BLaER1 treated with 17β-estradiol and CSF1 and Interleukin-3, amounts not matched to agents 10 nM and 100 nM (cell line): ENCODE measurements around the gene KLHL25.
A peak's percentile ranks its signal among the peaks of the same experiment; 100 is the strongest.
"Not testable (repeated sequence)": the region's sequence is repeated elsewhere in the genome, so short reads cannot be mapped to it uniquely, and the experiment has no call there.

Experiments
- H3K27ac ChIP-seq, 11 experiments: shearing (Covaris generic); formaldehyde crosslinking; 2 replicates each; pipeline ENCODE4 v1.8.1; 2022
- H3K27me3 ChIP-seq, 11 experiments: shearing (Covaris generic); formaldehyde crosslinking; 2 replicates each; pipeline ENCODE4 v1.8.1; 2022
- H3K36me3 ChIP-seq, 11 experiments: shearing (Covaris generic); formaldehyde crosslinking; 2 replicates each; pipeline ENCODE4 v1.8.1; 2022
- H3K4me1 ChIP-seq, 10 experiments: shearing (Covaris generic); formaldehyde crosslinking; 2 replicates each; pipeline ENCODE4 v1.8.1; 2022
- H3K4me2 ChIP-seq, 11 experiments: shearing (Covaris generic); formaldehyde crosslinking; 2 replicates each; pipeline ENCODE4 v1.8.1; 2022
- H3K4me3 ChIP-seq, 10 experiments: shearing (Covaris generic); formaldehyde crosslinking; 2 replicates each; pipeline ENCODE4 v1.8.1; 2022
- H3K9ac ChIP-seq, 11 experiments: shearing (Covaris generic); formaldehyde crosslinking; 2 replicates each; pipeline ENCODE4 v1.8.1; 2022
- H3K9me3 ChIP-seq, 11 experiments: shearing (Covaris generic); formaldehyde crosslinking; replicated peaks in 1 of 11; 2 replicates each; pipeline ENCODE4 v1.8.1; 2022
- H4K20me1 ChIP-seq, 11 experiments: shearing (Covaris generic); formaldehyde crosslinking; 2 replicates each; pipeline ENCODE4 v1.8.1; 2022
- Cebpa-rat ChIP-seq, 11 experiments: shearing (Covaris generic); IDR thresholded peaks; 2 replicates each; pipeline ENCODE4 v1.8.1; 2022

KLHL25 gene

GRCh38 chr15:85832394-85832793 is 37.7 kb upstream of the KLHL25 start:
- Histone ChIP-seq H3K27ac (peak overlapping the region in 3 of 11 experiments; percentile 4 to 49 (median 33); a peak in 4 of 22 replicates), H3K4me1 (peaks cover 0 to 13% (median 4%) of the 10 kb centered on the region in 10 experiments; a peak in 5 of 20 replicates), H3K4me3 (no peak overlapping the region), H3K27me3 (no peaks in the 10 kb centered on the region), H3K9ac (no peak overlapping the region; a peak in 1 of 22 replicates), H3K36me3 (no peaks in the 10 kb centered on the region), H3K9me3 (no peaks in the 10 kb centered on the region), H3K4me2 (peak overlapping the region in 5 of 11 experiments; percentile 4 to 43 (median 21); a peak in 5 of 22 replicates), H4K20me1 (no peaks in the 10 kb centered on the region)
- TF ChIP-seq Cebpa-rat (IDR thresholded peaks at IDR 0.05) = 0 out of 22 replicates have a peak, but pooled peaks of 1 of the 11 experiments have one; percentile 17

GRCh38 chr15:85831415-85832113 is 36.8 kb upstream of the KLHL25 start:
- H3K9me3 ChIP-seq = no peaks in the 10 kb centered on the region
- H3K27ac ChIP-seq = peak overlapping the region in 3 of 11 experiments; percentile 4 to 49 (median 33); a peak in 3 of 22 replicates
- H3K4me1 ChIP-seq = peaks cover 0 to 13% (median 4%) of the 10 kb centered on the region in 10 experiments; a peak in 5 of 20 replicates
- H3K27me3 ChIP-seq = no peaks in the 10 kb centered on the region
- H3K9ac ChIP-seq = no peak overlapping the region
- H3K36me3 ChIP-seq = no peaks in the 10 kb centered on the region
- no peak overlapping the region for H3K4me3 ChIP-seq
- no peaks in the 10 kb centered on the region for H4K20me1 ChIP-seq
- H3K4me2 ChIP-seq = peak overlapping the region in 3 of 11 experiments; percentile 4 to 43 (median 26); a peak in 4 of 22 replicates
- no peak for TF ChIP-seq Cebpa-rat (IDR thresholded peaks at IDR 0.05)

GRCh38 chr15:85829754-85830153 is 35.0 kb upstream of the KLHL25 start:
- not testable (repeated sequence) for H3K4me2 ChIP-seq, H3K27ac ChIP-seq, H3K36me3 ChIP-seq, H3K9me3 ChIP-seq, H3K9ac ChIP-seq, H3K4me3 ChIP-seq, H4K20me1 ChIP-seq, H3K27me3 ChIP-seq
- H3K4me1 ChIP-seq = peaks cover 0 to 13% (median 4%) of the 10 kb centered on the region in 10 experiments; a peak in 5 of 20 replicates

GRCh38 chr15:85828874-85829273 is 34.1 kb upstream of the KLHL25 start:
- no peaks in the 10 kb centered on the region for H3K9me3 ChIP-seq
- no peak overlapping the region for H3K4me3 ChIP-seq
- H3K4me2 ChIP-seq = no peak overlapping the region
- no peaks in the 10 kb centered on the region for H4K20me1 ChIP-seq
- no peak overlapping the region for H3K27ac ChIP-seq
- no peak for TF ChIP-seq Cebpa-rat (IDR thresholded peaks at IDR 0.05)
- H3K9ac ChIP-seq = no peak overlapping the region
- peaks cover 0 to 13% (median 4%) of the 10 kb centered on the region in 10 experiments; a peak in 5 of 20 replicates for H3K4me1 ChIP-seq
- H3K27me3 ChIP-seq = no peaks in the 10 kb centered on the region
- H3K36me3 ChIP-seq = no peaks in the 10 kb centered on the region

GRCh38 chr15:85828126-85828525 is 33.4 kb upstream of the KLHL25 start:
- H3K4me2 ChIP-seq = no peak overlapping the region
- no peak overlapping the region for H3K9ac ChIP-seq
- H3K4me3 ChIP-seq = no peak overlapping the region
- H3K9me3 ChIP-seq = no peaks in the 10 kb centered on the region
- TF ChIP-seq Cebpa-rat (IDR thresholded peaks at IDR 0.05) = no peak
- H3K36me3 ChIP-seq = no peaks in the 10 kb centered on the region
- no peak overlapping the region for H3K27ac ChIP-seq
- no peaks in the 10 kb centered on the region for H3K27me3 ChIP-seq
- no peaks in the 10 kb centered on the region for H4K20me1 ChIP-seq
- peaks cover 0 to 13% (median 4%) of the 10 kb centered on the region in 10 experiments; a peak in 5 of 20 replicates for H3K4me1 ChIP-seq

- Histone ChIP-seq H3K4me3 (no peak overlapping the region), H4K20me1 (no peaks in the 10 kb centered on the region), H3K27ac (no peak overlapping the region), H3K4me2 (no peak overlapping the region), H3K36me3 (no peaks in the 10 kb centered on the region), H3K9me3 (no peaks in the 10 kb centered on the region), H3K4me1 (peaks cover 0 to 4% (median 1%) of the 10 kb centered on the region in 10 experiments; a peak in 3 of 20 replicates), H3K9ac (no peak overlapping the region), H3K27me3 (no peaks in the 10 kb centered on the region)
- no peak for TF ChIP-seq Cebpa-rat (IDR thresholded peaks at IDR 0.05)
These were observed 32.2 kb upstream of the KLHL25 start for GRCh38 chr15:85826756-85827515.

GRCh38 chr15:85825719-85826118 is 31.0 kb upstream of the KLHL25 start:
- Histone ChIP-seq H4K20me1 (no peaks in the 10 kb centered on the region), H3K27me3 (no peaks in the 10 kb centered on the region), H3K36me3 (no peaks in the 10 kb centered on the region), H3K9ac (no peak overlapping the region), H3K9me3 (no peaks in the 10 kb centered on the region), H3K4me1 (no peaks in the 10 kb centered on the region), H3K4me2 (no peak overlapping the region), H3K27ac (no peak overlapping the region), H3K4me3 (no peak overlapping the region)
- TF ChIP-seq Cebpa-rat (IDR thresholded peaks at IDR 0.05) = no peak

GRCh38 chr15:85825118-85825517 is 30.4 kb upstream of the KLHL25 start:
- H3K9me3 ChIP-seq = no peaks in the 10 kb centered on the region

GRCh38 chr15:85821545-85821944 is 26.8 kb upstream of the KLHL25 start:
- H3K36me3 ChIP-seq = no peaks in the 10 kb centered on the region
- no peak overlapping the region for H3K27ac ChIP-seq
- H3K4me3 ChIP-seq = no peak overlapping the region
- H3K4me1 ChIP-seq = no peaks in the 10 kb centered on the region
- H3K9me3 ChIP-seq = no peaks in the 10 kb centered on the region
- H3K27me3 ChIP-seq = no peaks in the 10 kb centered on the region
- TF ChIP-seq Cebpa-rat (IDR thresholded peaks at IDR 0.05) = no peak
- H3K9ac ChIP-seq = no peak overlapping the region
- H3K4me2 ChIP-seq = no peak overlapping the region
- H4K20me1 ChIP-seq = no peaks in the 10 kb centered on the region

More at GRCh38 chr15:85825118-85825517, 30.4 kb upstream of the KLHL25 start:
- Histone ChIP-seq H4K20me1 (no peaks in the 10 kb centered on the region), H3K27me3 (no peaks in the 10 kb centered on the region), H3K27ac (no peak overlapping the region), H3K9ac (no peak overlapping the region), H3K4me2 (no peak overlapping the region), H3K4me1 (no peaks in the 10 kb centered on the region), H3K36me3 (no peaks in the 10 kb centered on the region), H3K4me3 (no peak overlapping the region)
- TF ChIP-seq Cebpa-rat (IDR thresholded peaks at IDR 0.05) = no peak
